GM23248 (cell line): ENCODE measurements around the gene PGAP2. TPM values are rescaled to one million over a fixed set of nuclear protein-coding genes. Genes with fewer than 3 reads are reported as not detected.
"Not testable (repeated sequence)": the region's sequence is repeated elsewhere in the genome, so short reads cannot be mapped to it uniquely, and the experiment has no call there.

Source experiments
- DNase-seq: peaks from one replicate; pipeline ENCODE4 v3.0.0-alpha.2; 2015
- H2AFZ ChIP-seq: fragments of 200-600 bp; sonication (generic); 2 replicates; pipeline ENCODE4 v1.6.1; 2016; ENCODE audit warnings: antibody characterized with exemption
- H3F3A ChIP-seq: fragments of 200-600 bp; sonication (generic); 2 replicates; pipeline ENCODE4 v1.6.1; 2016; ENCODE audit warnings: mild to moderate bottlenecking, antibody characterized with exemption, mixed run types; ENCODE audit not compliant: insufficient read depth
- H3K27ac ChIP-seq: fragments of 200-600 bp; sonication (generic); 2 replicates; pipeline ENCODE4 v1.5.1; 2016; ENCODE audit warnings: mild to moderate bottlenecking
- H3K27me3 ChIP-seq: fragments of 200-600 bp; sonication (generic); replicated peaks from 2 replicates; pipeline ENCODE4 v1.6.1; 2016; ENCODE audit warnings: mild to moderate bottlenecking; ENCODE audit not compliant: insufficient read depth
- H3K36me3 ChIP-seq: fragments of 200-600 bp; sonication (generic); 2 replicates; pipeline ENCODE4 v1.6.1; 2016; ENCODE audit warnings: low read depth, mild to moderate bottlenecking
- H3K4me1 ChIP-seq: fragments of 200-600 bp; sonication (generic); 2 replicates; pipeline ENCODE4 v1.6.1; 2016; ENCODE audit warnings: mild to moderate bottlenecking; ENCODE audit not compliant: insufficient read depth
- H3K4me2 ChIP-seq: fragments of 200-600 bp; sonication (generic); one replicate; pipeline ENCODE4 v1.6.1; 2016; ENCODE audit warnings: mild to moderate bottlenecking; ENCODE audit not compliant: unreplicated experiment
- H3K4me3 ChIP-seq: fragments of 200-600 bp; sonication (generic); 2 replicates; pipeline ENCODE4 v1.5.1; 2016; ENCODE audit warnings: mild to moderate bottlenecking
- H3K79me2 ChIP-seq: fragments of 200-600 bp; sonication (generic); 2 replicates; pipeline ENCODE4 v1.6.1; 2016; ENCODE audit warnings: mild to moderate bottlenecking; ENCODE audit not compliant: insufficient read depth
- H3K9ac ChIP-seq: fragments of 200-600 bp; sonication (generic); 2 replicates; pipeline ENCODE4 v1.6.1; 2016; ENCODE audit warnings: mild to moderate bottlenecking
- H3K9me2 ChIP-seq: fragments of 200-600 bp; sonication (generic); 2 replicates; pipeline ENCODE4 v1.6.1; 2016; ENCODE audit warnings: mixed run types, mild to moderate bottlenecking, moderate library complexity; ENCODE audit not compliant: insufficient read depth
- H3K9me3 ChIP-seq: fragments of 200-600 bp; sonication (generic); one replicate; pipeline ENCODE4 v1.6.1; 2017; ENCODE audit warnings: low read depth
- H4K20me1 ChIP-seq: fragments of 200-600 bp; sonication (generic); 2 replicates; pipeline ENCODE4 v1.6.0; 2016; ENCODE audit not compliant: insufficient read depth
- EZH2 ChIP-seq: fragments of 200-600 bp; sonication (generic); IDR thresholded peaks from 2 replicates; pipeline ENCODE4 v1.6.1; 2018; ENCODE audit warnings: antibody characterized with exemption, mild to moderate bottlenecking; ENCODE audit not compliant: insufficient read depth, poor library complexity, severe bottlenecking
- EZH2phosphoT487 ChIP-seq: fragments of 200-600 bp; sonication (generic); IDR thresholded peaks from 2 replicates; pipeline ENCODE4 v1.6.1; 2018; ENCODE audit warnings: antibody characterized with exemption, moderate library complexity, mild to moderate bottlenecking, low read depth; ENCODE audit not compliant: insufficient read depth
- WGBS, 2 experiments: methylation state at CpG; one replicate each; pipeline ENCODE4 v1.1.6; 2015 to 2017; ENCODE audit warnings: low lambda C conversion rate in 2 of 2, low coverage in 1 of 2; ENCODE audit errors: missing lambda C conversion rate in 2 of 2; 5-methylcytosine and 5-hydroxymethylcytosine counted together
- in situ Hi-C: fragments of 300-500 bp; cut with MboI; formaldehyde crosslinking; loops from 2 replicates; pipeline ENCODE4 v1.15.0; 2020
- polyA plus RNA-seq: library from polyadenylated mRNA; unstranded; fragments of >200 nt; fragmentation: Nextera tagmentation; extraction: Ambion mirVana; gene quantifications from 2 replicates; pipeline ENCODE4 v1.2.1, GENCODE V29; 2016
- total RNA-seq: library from RNA; depleted of rRNA; stranded (reverse); fragments of >200 nt; shearing (Covaris generic); gene quantifications from 2 replicates; pipeline ENCODE4 v1.2.3, GENCODE V29; 2014

PGAP2 gene
- total and polyA plus RNA-seq, 2 experiments from 2014 or later = 14.7 to 19.0 TPM

DNA sequence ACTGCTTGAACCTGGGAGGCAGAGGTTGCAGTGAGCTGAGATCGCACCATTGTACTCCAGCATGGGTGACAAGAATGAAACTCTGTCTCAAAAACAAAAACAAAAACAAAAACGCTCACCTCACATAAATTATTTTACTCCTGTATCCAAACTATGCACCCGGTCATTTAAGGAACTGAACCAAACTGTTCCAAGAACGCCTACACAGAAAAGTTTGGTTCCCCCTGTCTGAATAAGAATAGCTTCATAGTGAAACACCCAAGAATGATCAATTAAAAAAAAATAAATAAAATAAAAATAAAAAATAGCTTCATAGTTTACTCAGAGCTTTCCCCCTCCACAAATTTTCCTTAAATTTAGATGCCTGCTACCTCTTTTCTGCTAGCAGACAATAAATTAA lies 24.7 kb upstream of the PGAP2 start:
- Histone ChIP-seq H3K9ac (no peak overlapping the region), H3F3A (peaks cover 60% of the 10 kb centered on the region), H3K4me2 (no peak overlapping the region), H2AFZ (no peak overlapping the region), H3K27ac (no peak overlapping the region), H3K79me2 (peaks cover 98% of the 10 kb centered on the region), H3K9me2 (no peaks in the 10 kb centered on the region), H3K36me3 (peaks cover 12% of the 10 kb centered on the region), H3K27me3 (no peaks in the 10 kb centered on the region), H3K4me3 (no peak overlapping the region), H3K4me1 (peaks cover 40% of the 10 kb centered on the region), H3K9me3 (no peaks in the 10 kb centered on the region), H4K20me1 (peaks cover 10% of the 10 kb centered on the region; the same call in 1 of the 2 replicates)
- 88 to 93% methylated on average over 4 of the region's 4 CpGs for WGBS, 2 experiments
- DNase-seq = no peak
- in situ Hi-C loops = no loop called here
- TF ChIP-seq EZH2phosphoT487 (no peak), EZH2 (no peak)

DNA sequence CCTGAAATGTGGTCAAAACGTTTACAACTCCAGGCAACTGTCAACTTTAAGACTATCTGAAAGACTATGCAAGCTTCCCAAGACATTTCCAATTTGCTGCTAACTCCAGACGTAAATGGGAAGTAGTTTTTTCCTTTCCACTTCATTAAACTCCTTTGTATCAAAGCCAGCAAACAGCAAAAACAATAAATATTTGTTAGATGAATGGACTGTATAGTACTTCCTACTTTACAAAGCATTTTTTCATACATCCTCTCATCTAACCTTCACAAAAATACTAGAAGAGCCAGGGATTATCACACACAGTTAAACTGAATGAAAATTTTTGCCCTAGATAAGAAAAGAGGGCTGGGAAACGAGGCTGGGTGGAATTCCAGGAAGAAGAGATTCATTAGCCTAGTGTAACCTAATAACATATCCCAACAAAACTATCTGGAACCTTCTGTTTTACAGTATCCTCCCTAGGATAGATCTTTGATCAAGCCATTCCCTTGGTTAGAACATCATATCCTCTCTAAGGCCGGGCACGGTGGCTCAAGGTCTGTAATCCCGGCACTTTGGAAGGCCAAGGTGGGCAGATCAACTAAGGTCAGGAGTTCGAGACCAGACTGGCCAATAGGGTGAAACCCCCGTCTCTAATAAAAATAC lies 21.5 kb upstream of the PGAP2 start:
- peaks cover 46% of the 10 kb centered on the region for H3F3A ChIP-seq

DNA sequence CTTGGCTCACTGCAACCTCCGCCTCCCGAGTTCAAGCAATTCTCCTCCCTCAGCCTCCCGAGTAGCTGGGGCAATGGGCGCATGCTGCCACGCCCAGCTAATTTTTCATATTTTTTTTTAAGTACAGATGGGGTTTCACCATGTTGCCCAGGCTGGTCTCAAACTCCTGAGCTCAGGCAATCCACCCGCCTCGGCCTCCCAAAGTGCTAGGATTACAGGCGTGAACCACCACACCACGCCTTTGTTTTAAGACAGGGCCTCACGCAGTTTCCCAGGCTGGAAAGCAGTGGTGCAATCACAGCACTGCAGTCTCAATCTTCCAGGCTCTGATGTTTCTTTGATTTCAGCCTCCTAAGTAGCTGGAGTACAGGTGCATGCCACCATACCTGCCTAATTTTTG lies 14.0 kb upstream of the PGAP2 start:
- H3K9ac ChIP-seq, H3K9me3 ChIP-seq, H3K9me2 ChIP-seq, H3F3A ChIP-seq, DNase-seq, H3K4me3 ChIP-seq, H3K27me3 ChIP-seq, H2AFZ ChIP-seq, H4K20me1 ChIP-seq, in situ Hi-C loops, H3K4me2 ChIP-seq, H3K27ac ChIP-seq: not testable (repeated sequence)
- Histone ChIP-seq H3K4me1 (peaks cover 16% of the 10 kb centered on the region), H3K36me3 (peaks cover 19% of the 10 kb centered on the region), H3K79me2 (peaks cover 79% of the 10 kb centered on the region)
- WGBS, 2 experiments = 94% methylated on average over 10 of the region's 10 CpGs

More for the DNA sequence above, 21.5 kb upstream of the PGAP2 start:
- H3K4me2 ChIP-seq = peak overlapping the region; percentile 40
- peak; percentile 56 for DNase-seq
- in situ Hi-C loops = no loop called here
- no peaks in the 10 kb centered on the region for H3K9me2 ChIP-seq
- 66 to 67% methylated on average over 8 of the region's 8 CpGs for WGBS, 2 experiments
- no peaks in the 10 kb centered on the region for H3K27me3 ChIP-seq
- peak overlapping the region; percentile 9; the same call in 1 of the 2 replicates for H3K9ac ChIP-seq
- TF ChIP-seq EZH2 (no peak), EZH2phosphoT487 (no peak)
- peaks cover 14% of the 10 kb centered on the region for H4K20me1 ChIP-seq
- peak overlapping the region; percentile 23; the same call in 1 of the 2 replicates for H3K4me3 ChIP-seq
- no peak overlapping the region for H2AFZ ChIP-seq
- peak overlapping the region; percentile 37 for H3K27ac ChIP-seq
- peaks cover 26% of the 10 kb centered on the region for H3K4me1 ChIP-seq
- H3K79me2 ChIP-seq = peaks cover 100% of the 10 kb centered on the region
- H3K36me3 ChIP-seq = peaks cover 4% of the 10 kb centered on the region; the same call in 1 of the 2 replicates
- no peaks in the 10 kb centered on the region for H3K9me3 ChIP-seq

DNA sequence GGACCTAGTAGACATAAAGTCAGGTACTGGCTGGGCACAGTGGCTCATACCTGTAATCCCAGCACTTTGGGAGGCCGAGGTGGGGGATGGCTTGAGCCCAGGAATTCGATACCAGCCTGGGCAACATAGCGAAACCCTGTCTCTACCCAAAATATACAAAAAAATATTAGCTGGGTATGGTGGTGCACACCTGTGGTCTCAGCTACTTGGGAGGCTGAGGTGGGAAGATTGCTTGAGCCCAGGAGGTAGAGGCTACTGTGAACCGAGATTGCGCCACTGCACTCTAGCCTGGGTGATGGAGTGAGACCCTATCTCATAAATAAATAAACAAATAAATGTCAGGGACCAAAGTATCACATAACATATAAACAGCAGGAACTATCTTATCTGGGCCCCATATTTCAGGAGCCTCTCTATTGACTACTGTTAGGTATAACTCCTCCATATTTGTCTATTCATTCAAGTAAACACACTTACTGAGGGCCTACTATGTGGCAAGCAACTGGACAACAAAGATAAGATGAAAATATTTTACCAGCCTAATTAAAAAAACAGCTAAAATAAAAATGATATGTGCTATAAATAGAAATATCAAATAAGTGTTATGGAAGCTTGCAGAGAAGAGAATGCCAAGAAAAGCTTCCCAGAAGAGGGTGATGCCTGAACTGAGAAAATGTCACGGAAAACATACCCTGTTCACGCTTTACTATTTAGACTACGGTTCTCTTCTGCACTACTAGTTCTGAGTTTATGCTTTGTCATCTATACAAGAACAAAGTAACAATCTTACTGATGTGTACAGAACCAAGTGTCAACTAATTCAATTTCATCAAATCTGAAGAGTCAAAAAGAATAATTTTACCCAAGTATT lies 13.0 kb upstream of the PGAP2 start:
- Histone ChIP-seq H4K20me1 (peaks cover 5% of the 10 kb centered on the region; the same call in 1 of the 2 replicates), H3K9me3 (no peaks in the 10 kb centered on the region), H3F3A (0 out of 2 replicates have a peak, but pooled peaks cover 1% of the 10 kb centered on the region), H3K4me2 (peak overlapping the region; percentile 96), H3K27me3 (no peaks in the 10 kb centered on the region), H3K4me1 (peaks cover 16% of the 10 kb centered on the region), H3K36me3 (peaks cover 19% of the 10 kb centered on the region), H3K9ac (peak overlapping the region; percentile 99), H3K9me2 (no peaks in the 10 kb centered on the region), H3K27ac (peak overlapping the region; percentile 87; the same call in 1 of the 2 replicates), H3K4me3 (peak overlapping the region; percentile 98), H2AFZ (no peak overlapping the region), H3K79me2 (peaks cover 70% of the 10 kb centered on the region)
- in situ Hi-C loops = no loop called here
- WGBS, 2 experiments = 72 to 78% methylated on average over 8 of the region's 8 CpGs
- TF ChIP-seq EZH2 (no peak), EZH2phosphoT487 (no peak)
- peak; percentile 22 for DNase-seq
